HCT116 (cell line): ENCODE measurements around the gene HOXD1.

Source experiments
- CEBPB ChIP-seq: IDR thresholded peaks from 2 replicates; pipeline ENCODE4 v1.6.1; 2012; ENCODE audit warnings: low read depth
- YY1 ChIP-seq: IDR thresholded peaks from 2 replicates; pipeline ENCODE4 v1.6.1; 2011; ENCODE audit warnings: low read length, low read depth, moderate library complexity, mild to moderate bottlenecking; ENCODE audit not compliant: insufficient replicate concordance; ENCODE audit errors: extremely low read depth
- TF ChIP-seq, protein P1 (sequence below), 3 experiments: fragments of 200-600 bp in 1 of 3; sonication (generic) in 1 of 3; IDR thresholded peaks in 2 of 3; conservative IDR thresholded peaks in 1 of 3; 2 replicates each; pipeline ENCODE4 v1.5.1; 2012 to 2017; ENCODE audit warnings: low read depth in 2 of 3, low read length in 2 of 3, antibody characterized with exemption in 1 of 3, borderline replicate concordance in 1 of 3, control low read depth in 1 of 3, mild to moderate bottlenecking in 1 of 3, mixed read lengths in 1 of 3, mixed run types in 1 of 3, moderate library complexity in 1 of 3; ENCODE audit not compliant: insufficient read depth in 1 of 3

DNA sequence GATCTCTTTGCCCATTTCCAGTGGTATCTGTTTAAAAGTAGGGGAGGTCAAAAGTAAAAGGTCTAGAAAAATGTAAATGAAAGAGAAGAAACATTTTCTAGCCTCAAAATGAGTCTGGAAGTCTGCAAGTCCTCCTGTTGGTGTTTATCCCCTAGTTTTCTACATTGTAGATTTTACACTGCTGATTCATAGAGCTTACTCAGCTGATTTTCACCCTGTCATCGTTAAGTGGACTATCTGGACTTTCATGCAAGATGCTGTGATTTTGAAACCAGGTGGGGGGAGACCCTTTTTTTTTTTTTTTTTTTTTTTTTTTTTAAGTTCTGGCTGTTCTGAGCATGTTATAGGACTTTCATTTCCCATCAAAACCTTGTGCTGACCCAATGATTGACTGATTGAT is 21.1 kb upstream of the HOXD1 start:
- TF ChIP-seq CEBPB (no peak), YY1 (no peak)
- TF ChIP-seq, protein P1, sequence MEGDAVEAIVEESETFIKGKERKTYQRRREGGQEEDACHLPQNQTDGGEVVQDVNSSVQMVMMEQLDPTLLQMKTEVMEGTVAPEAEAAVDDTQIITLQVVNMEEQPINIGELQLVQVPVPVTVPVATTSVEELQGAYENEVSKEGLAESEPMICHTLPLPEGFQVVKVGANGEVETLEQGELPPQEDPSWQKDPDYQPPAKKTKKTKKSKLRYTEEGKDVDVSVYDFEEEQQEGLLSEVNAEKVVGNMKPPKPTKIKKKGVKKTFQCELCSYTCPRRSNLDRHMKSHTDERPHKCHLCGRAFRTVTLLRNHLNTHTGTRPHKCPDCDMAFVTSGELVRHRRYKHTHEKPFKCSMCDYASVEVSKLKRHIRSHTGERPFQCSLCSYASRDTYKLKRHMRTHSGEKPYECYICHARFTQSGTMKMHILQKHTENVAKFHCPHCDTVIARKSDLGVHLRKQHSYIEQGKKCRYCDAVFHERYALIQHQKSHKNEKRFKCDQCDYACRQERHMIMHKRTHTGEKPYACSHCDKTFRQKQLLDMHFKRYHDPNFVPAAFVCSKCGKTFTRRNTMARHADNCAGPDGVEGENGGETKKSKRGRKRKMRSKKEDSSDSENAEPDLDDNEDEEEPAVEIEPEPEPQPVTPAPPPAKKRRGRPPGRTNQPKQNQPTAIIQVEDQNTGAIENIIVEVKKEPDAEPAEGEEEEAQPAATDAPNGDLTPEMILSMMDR (IDR thresholded peaks at IDR 0.05 in 2 of 3, conservative IDR thresholded peaks at IDR 0.05 in 1 of 3; ENCODE audit: borderline replicate concordance in 1 of 3, insufficient read depth in 1 of 3, low read depth in 2 of 3, low read length in 2 of 3) = no peak
